Neuronal stem cell (in vitro differentiated cells): Measurements from ENCODE around the gene DNAAF1.

Source experiments
- DNase-seq: peaks from one replicate; pipeline ENCODE4 v3.0.0-alpha.2; 2013; ENCODE audit warnings: low spot score
- H2AFZ ChIP-seq: one replicate; pipeline ENCODE4 v1.6.1; 2013; ENCODE audit warnings: mild to moderate bottlenecking, low read length, inconsistent platforms
- H2AK5ac ChIP-seq: 2 replicates; pipeline ENCODE4 v1.6.1; 2013; ENCODE audit warnings: low read depth, mild to moderate bottlenecking, inconsistent platforms, low read length, moderate library complexity, mixed read lengths
- H2BK120ac ChIP-seq: 2 replicates; pipeline ENCODE4 v1.6.1; 2013; ENCODE audit warnings: low read depth, mild to moderate bottlenecking, inconsistent platforms, low read length, moderate library complexity, mixed read lengths
- H2BK12ac ChIP-seq: one replicate; pipeline ENCODE4 v1.6.1; 2013; ENCODE audit warnings: low read length, inconsistent platforms
- H2BK15ac ChIP-seq: 2 replicates; pipeline ENCODE4 v1.6.1; 2013; ENCODE audit warnings: mild to moderate bottlenecking, low read length, inconsistent platforms, mixed read lengths
- H2BK5ac ChIP-seq: one replicate; pipeline ENCODE4 v1.6.1; 2013; ENCODE audit warnings: inconsistent platforms, mild to moderate bottlenecking, low read length, moderate library complexity
- H3K14ac ChIP-seq: one replicate; pipeline ENCODE4 v1.6.1; 2013; ENCODE audit warnings: low read length, inconsistent platforms
- H3K18ac ChIP-seq: 2 replicates; pipeline ENCODE4 v1.6.1; 2013; ENCODE audit warnings: low read length, inconsistent platforms
- H3K23ac ChIP-seq: 2 replicates; pipeline ENCODE4 v1.6.1; 2013; ENCODE audit warnings: low read depth, mild to moderate bottlenecking, mixed read lengths, low read length, inconsistent platforms; ENCODE audit not compliant: poor library complexity
- H3K27ac ChIP-seq: replicated peaks from 3 replicates; pipeline ENCODE4 v1.5.1; 2013; ENCODE audit warnings: low read length, inconsistent platforms
- H3K27me3 ChIP-seq, 3 experiments: 2 replicates each; pipeline ENCODE4 v1.6.1; 2013; ENCODE audit warnings: low read length in 3 of 3, mild to moderate bottlenecking in 2 of 3, inconsistent platforms in 1 of 3, low read depth in 1 of 3, mixed read lengths in 1 of 3, moderate library complexity in 1 of 3; ENCODE audit not compliant: control insufficient read depth in 3 of 3, insufficient read depth in 3 of 3
- H3K36me3 ChIP-seq, 2 donors: replicated peaks in 1 of 2; 2 replicates each; pipeline ENCODE4 v1.6.1; 2013; ENCODE audit warnings: low read length in 2 of 2; ENCODE audit not compliant: control insufficient read depth in 2 of 2, insufficient read depth in 2 of 2
- H3K4ac ChIP-seq: 2 replicates; pipeline ENCODE4 v1.6.1; 2013; ENCODE audit warnings: inconsistent platforms, mild to moderate bottlenecking, low read length, moderate library complexity
- H3K4me1 ChIP-seq, 2 donors: 1 replicate in 1 of 2; 2 replicates in 1 of 2; pipeline ENCODE4 v1.6.1; 2013; ENCODE audit warnings: low read length in 2 of 2, low read depth in 1 of 2; ENCODE audit not compliant: control insufficient read depth in 2 of 2, insufficient read depth in 1 of 2
- H3K4me2 ChIP-seq: one replicate; pipeline ENCODE4 v1.6.1; 2013; ENCODE audit warnings: mild to moderate bottlenecking, low read length, inconsistent platforms; ENCODE audit not compliant: insufficient read depth, poor library complexity, severe bottlenecking
- H3K4me3 ChIP-seq, 2 donors: 2 replicates each; pipeline ENCODE4 v1.5.1; 2013; ENCODE audit warnings: low read length in 2 of 2, mild to moderate bottlenecking in 2 of 2, inconsistent platforms in 1 of 2, moderate library complexity in 1 of 2
- H3K79me1 ChIP-seq: one replicate; pipeline ENCODE4 v1.6.1; 2013; ENCODE audit warnings: low read depth, mild to moderate bottlenecking, inconsistent platforms, low read length, moderate library complexity
- H3K9ac ChIP-seq: one replicate; pipeline ENCODE4 v1.6.1; 2013; ENCODE audit warnings: mild to moderate bottlenecking, low read depth, low read length, inconsistent platforms; ENCODE audit not compliant: poor library complexity
- H3K9me3 ChIP-seq, 2 donors: replicated peaks in 1 of 2; 2 replicates each; pipeline versions ENCODE3 to v1.6.1; 2013; ENCODE audit warnings: low read length in 2 of 2, mild to moderate bottlenecking in 2 of 2, inconsistent platforms in 1 of 2, low read depth in 1 of 2, mixed read lengths in 1 of 2, moderate library complexity in 1 of 2; ENCODE audit not compliant: control insufficient read depth in 2 of 2, insufficient read depth in 1 of 2
- H4K8ac ChIP-seq: one replicate; pipeline ENCODE4 v1.6.1; 2013; ENCODE audit warnings: low read depth, mild to moderate bottlenecking, inconsistent platforms, low read length, moderate library complexity
- H4K91ac ChIP-seq: one replicate; pipeline ENCODE4 v1.6.1; 2013; ENCODE audit warnings: low read length, low read depth, mild to moderate bottlenecking, inconsistent platforms; ENCODE audit not compliant: poor library complexity
- WGBS, 2 donors: extraction: QIAGEN DNeasy Blood & Tissue Kit; methylation state at CpG; one replicate each; pipeline ENCODE4 v1.1.7; 2013; ENCODE audit warnings: missing lambda C conversion rate in 2 of 2, mixed read lengths in 1 of 2; ENCODE audit not compliant: insufficient read length in 2 of 2, insufficient replicate concordance in 1 of 2; ENCODE audit errors: extremely low coverage in 2 of 2; 5-methylcytosine and 5-hydroxymethylcytosine counted together

The DNAAF1 gene

GRCh38 chr16:84207251-84207650, 62.1 kb downstream of the DNAAF1 start:
- Histone ChIP-seq H2AFZ (no peak overlapping the region), H2AK5ac (no peak overlapping the region), H2BK12ac (no peak overlapping the region), H3K27me3 (peaks cover 0 to 25% (median 0%) of the 10 kb centered on the region in 3 experiments), H3K14ac (no peak overlapping the region), H3K4me2 (no peak overlapping the region), H3K18ac (no peak overlapping the region), H3K9me3 (no peaks in the 10 kb centered on the region), H3K4me3 (no peak overlapping the region), H3K36me3 (no peaks in the 10 kb centered on the region), H3K4ac (no peak overlapping the region), H4K91ac (no peak overlapping the region), H2BK120ac (no peak overlapping the region), H4K8ac (no peak overlapping the region), H3K23ac (no peak overlapping the region), H3K9ac (no peak overlapping the region), H2BK15ac (no peak overlapping the region), H3K4me1 (peaks cover 0 to 4% of the 10 kb centered on the region in 2 donors), H3K27ac (no peak overlapping the region), H3K79me1 (no peaks in the 10 kb centered on the region), H2BK5ac (no peak overlapping the region)
- no peak for DNase-seq
- WGBS, 2 donors: no CpG with 5 or more reads among the region's 6 CpGs

- H2AK5ac ChIP-seq: no peak overlapping the region
- peak overlapping the region; percentile 58 for H3K23ac ChIP-seq
- no peak overlapping the region for H3K27ac ChIP-seq
- no peak overlapping the region for H3K14ac ChIP-seq
- no peak for DNase-seq
- H3K4me2 ChIP-seq: no peak overlapping the region
- peak overlapping the region; percentile 61 for H3K18ac ChIP-seq
- no peak overlapping the region for H3K4me3 ChIP-seq
- no peak overlapping the region for H4K8ac ChIP-seq
- H3K4ac ChIP-seq: no peak overlapping the region
- no peak overlapping the region for H4K91ac ChIP-seq
- no peak overlapping the region for H2BK120ac ChIP-seq
- no peak overlapping the region for H2BK15ac ChIP-seq
- no peak overlapping the region for H2AFZ ChIP-seq
- H3K9me3 ChIP-seq: no peaks in the 10 kb centered on the region
- H3K79me1 ChIP-seq: no peaks in the 10 kb centered on the region
- H2BK12ac ChIP-seq: no peak overlapping the region
- no peak overlapping the region for H3K9ac ChIP-seq
- WGBS, 2 donors: no CpG with 5 or more reads among the region's 8 CpGs
- H3K27me3 ChIP-seq: peaks cover 0 to 25% (median 0%) of the 10 kb centered on the region in 3 experiments
- H3K4me1 ChIP-seq: peaks cover 0 to 4% of the 10 kb centered on the region in 2 donors
- H3K36me3 ChIP-seq: no peaks in the 10 kb centered on the region
- no peak overlapping the region for H2BK5ac ChIP-seq
Measured at GRCh38 chr16:84207879-84208278, 62.8 kb downstream of the DNAAF1 start.

GRCh38 chr16:84209989-84210388, 64.9 kb downstream of the DNAAF1 start:
- no peaks in the 10 kb centered on the region for H3K36me3 ChIP-seq
- no peak overlapping the region for H3K14ac ChIP-seq
- no peak overlapping the region for H2BK120ac ChIP-seq
- H3K4me3 ChIP-seq: no peak overlapping the region
- H2BK12ac ChIP-seq: no peak overlapping the region
- H3K4me1 ChIP-seq: peaks cover 0 to 4% of the 10 kb centered on the region in 2 donors
- H4K8ac ChIP-seq: no peak overlapping the region
- no peak for DNase-seq
- no peak overlapping the region for H3K9ac ChIP-seq
- H3K18ac ChIP-seq: no peak overlapping the region
- no CpG with 5 or more reads among the region's 2 CpGs for WGBS, 2 donors
- no peak overlapping the region for H3K23ac ChIP-seq
- no peak overlapping the region for H3K27ac ChIP-seq
- no peak overlapping the region for H2BK5ac ChIP-seq
- H3K79me1 ChIP-seq: no peaks in the 10 kb centered on the region
- H3K9me3 ChIP-seq: no peaks in the 10 kb centered on the region
- H3K4me2 ChIP-seq: no peak overlapping the region
- H3K27me3 ChIP-seq: peaks cover 0 to 30% (median 0%) of the 10 kb centered on the region in 3 experiments
- no peak overlapping the region for H2AFZ ChIP-seq
- no peak overlapping the region for H2AK5ac ChIP-seq
- H4K91ac ChIP-seq: no peak overlapping the region
- no peak overlapping the region for H2BK15ac ChIP-seq
- no peak overlapping the region for H3K4ac ChIP-seq

GRCh38 chr16:84212154-84212553, 67.0 kb downstream of the DNAAF1 start:
- DNase-seq: no peak
- no CpG with 5 or more reads among the region's 4 CpGs for WGBS, 2 donors

More at GRCh38 chr16:84212154-84212553, 67.0 kb downstream of the DNAAF1 start:
- Histone ChIP-seq H3K4me2 (no peak overlapping the region), H3K4me1 (peaks cover 0 to 4% of the 10 kb centered on the region in 2 donors), H3K23ac (no peak overlapping the region), H3K18ac (no peak overlapping the region), H2BK120ac (no peak overlapping the region), H3K9me3 (no peaks in the 10 kb centered on the region), H3K79me1 (no peaks in the 10 kb centered on the region), H3K4ac (no peak overlapping the region), H3K27ac (no peak overlapping the region), H2AK5ac (no peak overlapping the region), H3K27me3 (peaks cover 0 to 16% (median 0%) of the 10 kb centered on the region in 3 experiments), H2BK12ac (no peak overlapping the region), H4K8ac (no peak overlapping the region), H3K14ac (no peak overlapping the region), H4K91ac (no peak overlapping the region), H3K9ac (no peak overlapping the region), H3K36me3 (no peaks in the 10 kb centered on the region), H2AFZ (no peak overlapping the region), H3K4me3 (no peak overlapping the region), H2BK5ac (no peak overlapping the region), H2BK15ac (no peak overlapping the region)
